ENCODE data around the gene GPR146.

Gene GPR146

DNA sequence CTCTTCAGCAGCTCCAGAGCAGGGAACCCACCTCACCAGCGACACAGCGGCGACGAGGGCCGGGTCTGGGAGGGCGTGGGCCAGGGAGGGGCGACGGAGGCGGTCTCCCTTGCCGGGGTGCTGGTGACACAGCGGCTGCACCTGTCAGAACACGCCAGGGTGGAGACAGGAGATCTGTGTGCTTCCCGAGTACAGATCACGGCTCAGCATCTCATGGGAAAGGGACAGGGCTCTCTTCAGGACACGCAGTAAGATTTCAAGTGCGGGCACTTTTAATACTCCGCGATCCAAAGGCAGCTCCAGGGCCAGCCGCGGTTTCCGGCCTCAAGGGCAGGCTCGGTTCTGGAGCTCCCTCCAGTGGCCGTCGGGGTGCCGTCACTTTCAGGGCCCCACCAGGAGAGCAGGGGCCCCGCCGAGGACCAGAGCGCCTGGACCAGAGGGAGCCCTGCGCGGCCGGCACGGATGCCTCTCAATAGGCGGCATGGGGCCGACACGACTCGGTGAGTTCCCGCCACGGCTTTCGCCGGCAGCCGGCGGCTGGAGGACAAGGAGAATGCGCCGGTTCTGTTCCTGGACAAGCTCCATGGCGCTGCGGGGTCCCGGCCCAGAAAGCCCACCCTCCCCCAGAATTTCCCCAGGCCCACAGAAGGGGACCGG lies 21.4 kb downstream of the GPR146 start:
- Histone ChIP-seq H3K36me3 (replicated peaks in 1 of 2; ENCODE audit: control insufficient read depth in 2 of 2, insufficient read depth in 2 of 2, low read length in 2 of 2) (peaks cover 0 to 4% of the 10 kb centered on the region in 2 donors), H3K9me3 (replicated peaks in 1 of 2; ENCODE audit: control insufficient read depth in 2 of 2, insufficient read depth in 1 of 2, low read depth in 1 of 2, low read length in 2 of 2) (peaks cover 3 to 5% of the 10 kb centered on the region in 2 donors), H2AK5ac (ENCODE audit: low read depth, low read length) (peak overlapping the region; percentile 90), H3K14ac (ENCODE audit: low read length) (no peak overlapping the region), H2BK15ac (ENCODE audit: low read length) (no peak overlapping the region), H3K4me1 (ENCODE audit: control insufficient read depth in 2 of 2, insufficient read depth in 1 of 2, low read depth in 1 of 2, low read length in 2 of 2) (peaks cover 3 to 14% of the 10 kb centered on the region in 2 donors), H4K91ac (ENCODE audit: low read depth, low read length, poor library complexity) (no peak overlapping the region), H3K9ac (ENCODE audit: low read depth, low read length, poor library complexity) (peak overlapping the region; percentile 39), H3K4me2 (ENCODE audit: insufficient read depth, low read length, poor library complexity, severe bottlenecking) (no peak overlapping the region), H3K27me3 (ENCODE audit: control insufficient read depth in 3 of 3, insufficient read depth in 3 of 3, low read depth in 1 of 3, low read length in 3 of 3) (peaks cover 0 to 4% (median 0%) of the 10 kb centered on the region in 3 experiments), H3K18ac (ENCODE audit: low read length) (peak overlapping the region; percentile 81), H2BK5ac (ENCODE audit: low read length) (peak overlapping the region; percentile 45), H3K23ac (ENCODE audit: low read depth, low read length, poor library complexity) (peak overlapping the region; percentile 30), H2BK120ac (ENCODE audit: low read depth, low read length) (no peak overlapping the region), H2AFZ (ENCODE audit: low read length) (no peak overlapping the region), H2BK12ac (ENCODE audit: low read length) (no peak overlapping the region), H3K4ac (ENCODE audit: low read length) (no peak overlapping the region), H3K79me1 (ENCODE audit: low read depth, low read length) (peaks cover 13% of the 10 kb centered on the region), H3K27ac (replicated peaks; ENCODE audit: low read length) (no peak overlapping the region), H4K8ac (ENCODE audit: low read depth, low read length) (no peak overlapping the region), H3K4me3 (ENCODE audit: low read length in 2 of 2) (no peak overlapping the region)
- no peak for DNase-seq (ENCODE audit: low spot score)
- WGBS, 2 donors (ENCODE audit: extremely low coverage in 2 of 2, insufficient read length in 2 of 2, insufficient replicate concordance in 1 of 2), result no CpG with 5 or more reads among the region's 48 CpGs

- H3K79me1 ChIP-seq (ENCODE audit: low read depth, low read length), result peaks cover 12% of the 10 kb centered on the region
- DNase-seq (ENCODE audit: low spot score), result no peak
- H2AK5ac ChIP-seq (ENCODE audit: low read depth, low read length), result peak overlapping the region; percentile 90
- no peak overlapping the region for H4K8ac ChIP-seq (ENCODE audit: low read depth, low read length)
- H2BK15ac ChIP-seq (ENCODE audit: low read length), result no peak overlapping the region
- H3K18ac ChIP-seq (ENCODE audit: low read length), result no peak overlapping the region
- H2AFZ ChIP-seq (ENCODE audit: low read length), result no peak overlapping the region
- no peak overlapping the region for H2BK5ac ChIP-seq (ENCODE audit: low read length)
- peaks cover 0 to 3% (median 0%) of the 10 kb centered on the region in 3 experiments for H3K27me3 ChIP-seq (ENCODE audit: control insufficient read depth in 3 of 3, insufficient read depth in 3 of 3, low read depth in 1 of 3, low read length in 3 of 3)
- H3K27ac ChIP-seq (replicated peaks; ENCODE audit: low read length), result no peak overlapping the region
- no peak overlapping the region for H3K23ac ChIP-seq (ENCODE audit: low read depth, low read length, poor library complexity)
- H2BK12ac ChIP-seq (ENCODE audit: low read length), result no peak overlapping the region
- no peak overlapping the region for H3K14ac ChIP-seq (ENCODE audit: low read length)
- H3K4me3 ChIP-seq (ENCODE audit: low read length in 2 of 2), result no peak overlapping the region
- no peak overlapping the region for H2BK120ac ChIP-seq (ENCODE audit: low read depth, low read length)
- WGBS, 2 donors (ENCODE audit: extremely low coverage in 2 of 2, insufficient read length in 2 of 2, insufficient replicate concordance in 1 of 2), result no CpG with 5 or more reads among the region's 21 CpGs
- H3K4me1 ChIP-seq (ENCODE audit: control insufficient read depth in 2 of 2, insufficient read depth in 1 of 2, low read depth in 1 of 2, low read length in 2 of 2), result peaks cover 3 to 9% of the 10 kb centered on the region in 2 donors
- peaks cover 0 to 6% of the 10 kb centered on the region in 2 donors for H3K36me3 ChIP-seq (replicated peaks in 1 of 2; ENCODE audit: control insufficient read depth in 2 of 2, insufficient read depth in 2 of 2, low read length in 2 of 2)
- no peak overlapping the region for H3K4ac ChIP-seq (ENCODE audit: low read length)
- no peak overlapping the region for H4K91ac ChIP-seq (ENCODE audit: low read depth, low read length, poor library complexity)
- H3K4me2 ChIP-seq (ENCODE audit: insufficient read depth, low read length, poor library complexity, severe bottlenecking), result no peak overlapping the region
- H3K9me3 ChIP-seq (replicated peaks in 1 of 2; ENCODE audit: control insufficient read depth in 2 of 2, insufficient read depth in 1 of 2, low read depth in 1 of 2, low read length in 2 of 2), result peaks cover 3 to 6% of the 10 kb centered on the region in 2 donors
- no peak overlapping the region for H3K9ac ChIP-seq (ENCODE audit: low read depth, low read length, poor library complexity)
These were observed 21.9 kb downstream of the GPR146 start for GRCh38 chr7:1066242-1066588.

- H3K4ac ChIP-seq (ENCODE audit: low read length), result no peak overlapping the region
- no peak overlapping the region for H3K9ac ChIP-seq (ENCODE audit: low read depth, low read length, poor library complexity)
- no peak overlapping the region for H3K4me3 ChIP-seq (ENCODE audit: low read length in 2 of 2)
- no peak overlapping the region for H3K14ac ChIP-seq (ENCODE audit: low read length)
- peaks cover 17% of the 10 kb centered on the region for H3K79me1 ChIP-seq (ENCODE audit: low read depth, low read length)
- H3K18ac ChIP-seq (ENCODE audit: low read length), result no peak overlapping the region
- peaks cover 3 to 8% of the 10 kb centered on the region in 2 donors for H3K4me1 ChIP-seq (ENCODE audit: control insufficient read depth in 2 of 2, insufficient read depth in 1 of 2, low read depth in 1 of 2, low read length in 2 of 2)
- peaks cover 0 to 6% of the 10 kb centered on the region in 2 donors for H3K36me3 ChIP-seq (replicated peaks in 1 of 2; ENCODE audit: control insufficient read depth in 2 of 2, insufficient read depth in 2 of 2, low read length in 2 of 2)
- no peak overlapping the region for H3K27ac ChIP-seq (replicated peaks; ENCODE audit: low read length)
- no peak overlapping the region for H3K23ac ChIP-seq (ENCODE audit: low read depth, low read length, poor library complexity)
- peak overlapping the region; percentile 63 for H2AK5ac ChIP-seq (ENCODE audit: low read depth, low read length)
- H4K8ac ChIP-seq (ENCODE audit: low read depth, low read length), result no peak overlapping the region
- peaks cover 0 to 3% (median 0%) of the 10 kb centered on the region in 3 experiments for H3K27me3 ChIP-seq (ENCODE audit: control insufficient read depth in 3 of 3, insufficient read depth in 3 of 3, low read depth in 1 of 3, low read length in 3 of 3)
- H4K91ac ChIP-seq (ENCODE audit: low read depth, low read length, poor library complexity), result no peak overlapping the region
- H2BK15ac ChIP-seq (ENCODE audit: low read length), result no peak overlapping the region
- DNase-seq (ENCODE audit: low spot score), result no peak
- no peak overlapping the region for H3K4me2 ChIP-seq (ENCODE audit: insufficient read depth, low read length, poor library complexity, severe bottlenecking)
- peak overlapping the region; percentile 13 for H2BK5ac ChIP-seq (ENCODE audit: low read length)
- H2AFZ ChIP-seq (ENCODE audit: low read length), result no peak overlapping the region
- H2BK120ac ChIP-seq (ENCODE audit: low read depth, low read length), result no peak overlapping the region
- H2BK12ac ChIP-seq (ENCODE audit: low read length), result no peak overlapping the region
- peaks cover 3 to 6% of the 10 kb centered on the region in 2 donors for H3K9me3 ChIP-seq (replicated peaks in 1 of 2; ENCODE audit: control insufficient read depth in 2 of 2, insufficient read depth in 1 of 2, low read depth in 1 of 2, low read length in 2 of 2)
- WGBS, 2 donors (ENCODE audit: extremely low coverage in 2 of 2, insufficient read length in 2 of 2, insufficient replicate concordance in 1 of 2), result no CpG with 5 or more reads among the region's 14 CpGs
These were observed 23.7 kb downstream of the GPR146 start for GRCh38 chr7:1068013-1068412.

- H2AK5ac ChIP-seq (ENCODE audit: low read depth, low read length), result no peak overlapping the region
- no peak overlapping the region for H3K14ac ChIP-seq (ENCODE audit: low read length)
- no peak overlapping the region for H3K27ac ChIP-seq (replicated peaks; ENCODE audit: low read length)
- H3K4me3 ChIP-seq (ENCODE audit: low read length in 2 of 2), result no peak overlapping the region
- H4K8ac ChIP-seq (ENCODE audit: low read depth, low read length), result no peak overlapping the region
- no peak overlapping the region for H3K4me2 ChIP-seq (ENCODE audit: insufficient read depth, low read length, poor library complexity, severe bottlenecking)
- H3K18ac ChIP-seq (ENCODE audit: low read length), result no peak overlapping the region
- H2BK15ac ChIP-seq (ENCODE audit: low read length), result no peak overlapping the region
- H3K9me3 ChIP-seq (replicated peaks in 1 of 2; ENCODE audit: control insufficient read depth in 2 of 2, insufficient read depth in 1 of 2, low read depth in 1 of 2, low read length in 2 of 2), result peaks cover 3 to 6% of the 10 kb centered on the region in 2 donors
- peaks cover 3 to 11% of the 10 kb centered on the region in 2 donors for H3K4me1 ChIP-seq (ENCODE audit: control insufficient read depth in 2 of 2, insufficient read depth in 1 of 2, low read depth in 1 of 2, low read length in 2 of 2)
- H2AFZ ChIP-seq (ENCODE audit: low read length), result no peak overlapping the region
- H3K36me3 ChIP-seq (replicated peaks in 1 of 2; ENCODE audit: control insufficient read depth in 2 of 2, insufficient read depth in 2 of 2, low read length in 2 of 2), result peaks cover 0 to 6% of the 10 kb centered on the region in 2 donors
- no CpG with 5 or more reads among the region's 11 CpGs for WGBS, 2 donors (ENCODE audit: extremely low coverage in 2 of 2, insufficient read length in 2 of 2, insufficient replicate concordance in 1 of 2)
- no peak overlapping the region for H3K9ac ChIP-seq (ENCODE audit: low read depth, low read length, poor library complexity)
- H4K91ac ChIP-seq (ENCODE audit: low read depth, low read length, poor library complexity), result no peak overlapping the region
- no peak overlapping the region for H3K4ac ChIP-seq (ENCODE audit: low read length)
- H2BK12ac ChIP-seq (ENCODE audit: low read length), result no peak overlapping the region
- H3K79me1 ChIP-seq (ENCODE audit: low read depth, low read length), result peaks cover 14% of the 10 kb centered on the region
- H3K23ac ChIP-seq (ENCODE audit: low read depth, low read length, poor library complexity), result no peak overlapping the region
- no peak overlapping the region for H2BK120ac ChIP-seq (ENCODE audit: low read depth, low read length)
- no peak overlapping the region for H2BK5ac ChIP-seq (ENCODE audit: low read length)
- no peak for DNase-seq (ENCODE audit: low spot score)
- H3K27me3 ChIP-seq (ENCODE audit: control insufficient read depth in 3 of 3, insufficient read depth in 3 of 3, low read depth in 1 of 3, low read length in 3 of 3), result peaks cover 0 to 3% (median 0%) of the 10 kb centered on the region in 3 experiments
These were observed 24.3 kb downstream of the GPR146 start for GRCh38 chr7:1068619-1069018.
